Neural cell (in vitro differentiated cells): ENCODE measurements around the gene PRIMA1. TPM values are rescaled to one million over a fixed set of nuclear protein-coding genes. Genes with fewer than 3 reads are reported as not detected.

Source experiments
- H2AFZ ChIP-seq: fragments of 200-600, 300-800 bp; sonication (generic), shearing (Covaris generic); 2 replicates; pipeline ENCODE4 v1.6.0; 2014; ENCODE audit warnings: low read depth, mild to moderate bottlenecking, antibody characterized with exemption, low read length, moderate library complexity
- H3F3A ChIP-seq: fragments of 200-600 bp; shearing (Covaris generic); 2 replicates; pipeline ENCODE4 v1.6.1; 2016; ENCODE audit warnings: mild to moderate bottlenecking, moderate library complexity, mixed read lengths, antibody characterized with exemption, low read length; ENCODE audit not compliant: insufficient read depth, poor library complexity, severe bottlenecking
- H3K27ac ChIP-seq: fragments of 200-600, 300-800 bp; sonication (generic), shearing (Covaris generic); 2 replicates; pipeline ENCODE4 v1.5.1; 2014; ENCODE audit warnings: mild to moderate bottlenecking, low read length, moderate library complexity
- H3K27me3 ChIP-seq: fragments of 300-800, 200-600 bp; sonication (generic), shearing (Covaris generic); 2 replicates; pipeline ENCODE4 v1.6.0; 2014; ENCODE audit warnings: mild to moderate bottlenecking, low read depth, low read length, moderate library complexity; ENCODE audit not compliant: insufficient read depth
- H3K36me3 ChIP-seq: fragments of 300-800, 200-600 bp; sonication (generic), shearing (Covaris generic); 2 replicates; pipeline ENCODE4 v1.5.1; 2014; ENCODE audit warnings: mild to moderate bottlenecking, antibody characterized with exemption, low read length, moderate library complexity; ENCODE audit not compliant: insufficient read depth
- H3K4me2 ChIP-seq: fragments of 300-800, 200-600 bp; sonication (generic), shearing (Covaris generic); 2 replicates; pipeline ENCODE4 v1.6.0; 2014; ENCODE audit warnings: mild to moderate bottlenecking, low read length
- H3K4me3 ChIP-seq: fragments of 300-800, 200-600 bp; sonication (generic), shearing (Covaris generic); 2 replicates; pipeline ENCODE4 v1.5.1; 2014; ENCODE audit warnings: mild to moderate bottlenecking, low read length, moderate library complexity
- H3K79me2 ChIP-seq: fragments of 200-600 bp; shearing (Covaris generic); replicated peaks from 2 replicates; pipeline ENCODE4 v1.6.0; 2014; ENCODE audit warnings: mild to moderate bottlenecking, low read length, moderate library complexity; ENCODE audit not compliant: insufficient read depth
- H3K9ac ChIP-seq: fragments of 300-800, 200-600 bp; sonication (generic), shearing (Covaris generic); 2 replicates; pipeline ENCODE4 v1.6.1; 2016; ENCODE audit warnings: mild to moderate bottlenecking, low read length, mixed read lengths
- H3K9me2 ChIP-seq: fragments of 200-600 bp; shearing (Covaris generic); 2 replicates; pipeline ENCODE4 v1.6.1; 2016; ENCODE audit warnings: mild to moderate bottlenecking, low read length, mixed read lengths; ENCODE audit not compliant: insufficient read depth
- H3K9me3 ChIP-seq: fragments of 200-600, 300-800 bp; sonication (generic), shearing (Covaris generic); 2 replicates; pipeline ENCODE4 v1.6.1; 2016; ENCODE audit warnings: mild to moderate bottlenecking, mixed run types, low read length, moderate library complexity, mixed read lengths
- H4K20me1 ChIP-seq: fragments of 200-600 bp; shearing (Covaris generic); 2 replicates; pipeline ENCODE4 v1.6.1; 2016; ENCODE audit warnings: mild to moderate bottlenecking, mixed run types; ENCODE audit not compliant: insufficient read depth
- EP300 ChIP-seq: fragments of 450-650 bp; conservative IDR thresholded peaks from 2 replicates; pipeline ENCODE4 v1.6.1; 2014; ENCODE audit warnings: antibody characterized with exemption, mild to moderate bottlenecking, moderate library complexity; ENCODE audit not compliant: poor library complexity, severe bottlenecking
- EZH2 ChIP-seq: fragments of 200-600, 300-800 bp; shearing (Covaris generic), sonication (generic); IDR thresholded peaks from 2 replicates; pipeline ENCODE4 v1.6.1; 2014; ENCODE audit warnings: antibody characterized with exemption, low read length, borderline replicate concordance, mild to moderate bottlenecking; ENCODE audit not compliant: insufficient read depth, poor library complexity, severe bottlenecking
- MXI1 ChIP-seq: fragments of 450-650 bp; conservative IDR thresholded peaks from 2 replicates; pipeline ENCODE4 v1.6.1; 2014; ENCODE audit warnings: antibody characterized with exemption, mild to moderate bottlenecking; ENCODE audit not compliant: poor library complexity, severe bottlenecking
- POLR2AphosphoS5 ChIP-seq: IDR thresholded peaks from 2 replicates; pipeline ENCODE4 v1.6.1; 2012
- RAD21 ChIP-seq: fragments of 450-650 bp; conservative IDR thresholded peaks from 2 replicates; pipeline ENCODE4 v1.6.1; 2014; ENCODE audit warnings: antibody characterized with exemption, mild to moderate bottlenecking, moderate library complexity
- SMC3 ChIP-seq: fragments of 450-650 bp; conservative IDR thresholded peaks from 2 replicates; pipeline ENCODE4 v1.6.1; 2014; ENCODE audit warnings: antibody characterized with exemption, mild to moderate bottlenecking, moderate library complexity; ENCODE audit not compliant: poor library complexity
- TAF1 ChIP-seq: IDR thresholded peaks from 2 replicates; pipeline ENCODE4 v1.6.1; 2012; ENCODE audit warnings: low read depth
- polyA plus RNA-seq: library from polyadenylated mRNA; depleted of rRNA; stranded (reverse); fragments of >200 nt; gene quantifications from 2 replicates; pipeline ENCODE4 v1.2.3, GENCODE V29; 2014
- TF ChIP-seq, protein P1 (sequence below): IDR thresholded peaks from 2 replicates; pipeline ENCODE4 v1.6.1; 2012; ENCODE audit warnings: borderline replicate concordance
- TF ChIP-seq, protein P2 (sequence below): fragments of 450-650 bp; IDR thresholded peaks from 2 replicates; pipeline ENCODE4 v1.5.1; 2014; ENCODE audit warnings: antibody characterized with exemption, mild to moderate bottlenecking, moderate library complexity; ENCODE audit not compliant: poor library complexity, severe bottlenecking

Gene PRIMA1
- polyA plus RNA-seq, 1 donor from 2014 or later, result not detected

DNA sequence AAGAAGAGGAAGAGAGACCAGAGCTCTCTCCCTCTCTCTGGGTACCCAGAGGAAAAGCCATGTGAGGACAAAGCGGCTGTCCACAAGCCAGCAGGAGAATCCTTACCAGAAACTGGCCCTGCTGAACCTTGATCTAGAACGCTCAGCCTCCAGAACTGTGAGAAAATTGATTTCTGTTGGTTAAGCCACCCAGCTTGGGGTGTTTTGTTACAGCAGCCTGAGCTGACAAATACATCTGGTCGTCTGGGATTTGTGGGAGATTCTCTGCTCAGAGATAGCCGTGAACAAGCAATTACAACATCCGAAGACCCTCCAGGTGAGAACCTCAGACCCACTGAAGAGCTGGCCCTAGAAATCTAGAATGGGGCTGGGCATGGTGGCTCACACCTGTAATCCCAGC is 6.5 kb upstream of the PRIMA1 start:
- Histone ChIP-seq H3K79me2 (no peaks in the 10 kb centered on the region), H2AFZ (no peak overlapping the region), H3K9me2 (no peaks in the 10 kb centered on the region), H4K20me1 (no peaks in the 10 kb centered on the region), H3K9ac (no peak overlapping the region), H3F3A (no peaks in the 10 kb centered on the region), H3K9me3 (no peaks in the 10 kb centered on the region), H3K4me3 (no peak overlapping the region), H3K27ac (no peak overlapping the region), H3K36me3 (no peaks in the 10 kb centered on the region), H3K27me3 (peaks cover 8% of the 10 kb centered on the region), H3K4me2 (no peak overlapping the region)
- TF ChIP-seq MXI1, result no peak
- TF ChIP-seq POLR2AphosphoS5, result no peak
- TF ChIP-seq, protein P1, sequence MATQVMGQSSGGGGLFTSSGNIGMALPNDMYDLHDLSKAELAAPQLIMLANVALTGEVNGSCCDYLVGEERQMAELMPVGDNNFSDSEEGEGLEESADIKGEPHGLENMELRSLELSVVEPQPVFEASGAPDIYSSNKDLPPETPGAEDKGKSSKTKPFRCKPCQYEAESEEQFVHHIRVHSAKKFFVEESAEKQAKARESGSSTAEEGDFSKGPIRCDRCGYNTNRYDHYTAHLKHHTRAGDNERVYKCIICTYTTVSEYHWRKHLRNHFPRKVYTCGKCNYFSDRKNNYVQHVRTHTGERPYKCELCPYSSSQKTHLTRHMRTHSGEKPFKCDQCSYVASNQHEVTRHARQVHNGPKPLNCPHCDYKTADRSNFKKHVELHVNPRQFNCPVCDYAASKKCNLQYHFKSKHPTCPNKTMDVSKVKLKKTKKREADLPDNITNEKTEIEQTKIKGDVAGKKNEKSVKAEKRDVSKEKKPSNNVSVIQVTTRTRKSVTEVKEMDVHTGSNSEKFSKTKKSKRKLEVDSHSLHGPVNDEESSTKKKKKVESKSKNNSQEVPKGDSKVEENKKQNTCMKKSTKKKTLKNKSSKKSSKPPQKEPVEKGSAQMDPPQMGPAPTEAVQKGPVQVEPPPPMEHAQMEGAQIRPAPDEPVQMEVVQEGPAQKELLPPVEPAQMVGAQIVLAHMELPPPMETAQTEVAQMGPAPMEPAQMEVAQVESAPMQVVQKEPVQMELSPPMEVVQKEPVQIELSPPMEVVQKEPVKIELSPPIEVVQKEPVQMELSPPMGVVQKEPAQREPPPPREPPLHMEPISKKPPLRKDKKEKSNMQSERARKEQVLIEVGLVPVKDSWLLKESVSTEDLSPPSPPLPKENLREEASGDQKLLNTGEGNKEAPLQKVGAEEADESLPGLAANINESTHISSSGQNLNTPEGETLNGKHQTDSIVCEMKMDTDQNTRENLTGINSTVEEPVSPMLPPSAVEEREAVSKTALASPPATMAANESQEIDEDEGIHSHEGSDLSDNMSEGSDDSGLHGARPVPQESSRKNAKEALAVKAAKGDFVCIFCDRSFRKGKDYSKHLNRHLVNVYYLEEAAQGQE, result no peak
- TF ChIP-seq EP300, result no peak
- TF ChIP-seq TAF1, result no peak
- no peak for TF ChIP-seq RAD21
- no peak for TF ChIP-seq EZH2
- no peak for TF ChIP-seq SMC3
- TF ChIP-seq, protein P2, sequence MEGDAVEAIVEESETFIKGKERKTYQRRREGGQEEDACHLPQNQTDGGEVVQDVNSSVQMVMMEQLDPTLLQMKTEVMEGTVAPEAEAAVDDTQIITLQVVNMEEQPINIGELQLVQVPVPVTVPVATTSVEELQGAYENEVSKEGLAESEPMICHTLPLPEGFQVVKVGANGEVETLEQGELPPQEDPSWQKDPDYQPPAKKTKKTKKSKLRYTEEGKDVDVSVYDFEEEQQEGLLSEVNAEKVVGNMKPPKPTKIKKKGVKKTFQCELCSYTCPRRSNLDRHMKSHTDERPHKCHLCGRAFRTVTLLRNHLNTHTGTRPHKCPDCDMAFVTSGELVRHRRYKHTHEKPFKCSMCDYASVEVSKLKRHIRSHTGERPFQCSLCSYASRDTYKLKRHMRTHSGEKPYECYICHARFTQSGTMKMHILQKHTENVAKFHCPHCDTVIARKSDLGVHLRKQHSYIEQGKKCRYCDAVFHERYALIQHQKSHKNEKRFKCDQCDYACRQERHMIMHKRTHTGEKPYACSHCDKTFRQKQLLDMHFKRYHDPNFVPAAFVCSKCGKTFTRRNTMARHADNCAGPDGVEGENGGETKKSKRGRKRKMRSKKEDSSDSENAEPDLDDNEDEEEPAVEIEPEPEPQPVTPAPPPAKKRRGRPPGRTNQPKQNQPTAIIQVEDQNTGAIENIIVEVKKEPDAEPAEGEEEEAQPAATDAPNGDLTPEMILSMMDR, result no peak

DNA sequence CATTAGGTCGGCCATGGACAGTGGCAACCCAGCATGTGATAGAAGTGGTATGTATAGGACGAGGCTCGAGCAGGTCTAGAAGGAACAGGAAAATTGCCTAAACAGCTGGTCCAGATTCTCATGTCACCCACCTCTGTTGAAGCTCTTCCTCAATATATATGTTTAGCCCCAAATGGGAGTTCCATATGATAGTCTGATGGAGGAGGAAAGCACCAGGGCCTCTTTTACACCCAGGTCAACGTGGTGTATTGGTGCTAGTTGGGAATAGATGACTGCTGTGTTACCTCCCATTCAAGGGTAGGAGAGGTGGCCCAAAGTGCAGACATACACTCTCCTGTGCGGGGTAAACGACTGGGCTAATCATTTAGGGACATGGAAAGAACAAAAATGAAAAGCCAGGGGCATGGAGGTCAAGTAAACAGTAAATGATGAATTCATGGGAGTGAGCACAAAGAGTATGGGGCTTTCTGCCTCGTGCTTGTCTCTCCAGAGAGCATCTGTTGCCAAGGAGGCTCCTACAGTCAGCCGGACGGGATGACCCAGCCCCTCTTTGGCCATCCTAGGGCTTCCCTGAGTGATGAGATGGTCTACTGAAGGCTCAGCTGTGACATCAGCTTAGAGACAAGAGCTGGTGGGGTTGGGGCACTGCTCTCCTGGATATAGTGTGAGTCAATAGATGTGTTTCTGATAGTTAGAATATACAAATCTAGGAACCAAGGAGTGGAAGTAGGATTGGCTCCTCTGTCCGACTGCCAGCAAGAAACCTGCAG is 5.5 kb upstream of the PRIMA1 start:
- Histone ChIP-seq H3K27me3 (peaks cover 18% of the 10 kb centered on the region), H3K9me3 (no peaks in the 10 kb centered on the region)
- TF ChIP-seq POLR2AphosphoS5 (no peak), EZH2 (no peak), RAD21 (no peak), SMC3 (no peak), EP300 (no peak), TAF1 (no peak), MXI1 (no peak)
- TF ChIP-seq, protein P1, result no peak
- TF ChIP-seq, protein P2, result no peak

More for the DNA sequence above, 5.5 kb upstream of the PRIMA1 start:
- Histone ChIP-seq H3K4me2 (no peak overlapping the region), H3K27ac (no peak overlapping the region), H2AFZ (no peak overlapping the region), H3K79me2 (no peaks in the 10 kb centered on the region), H4K20me1 (no peaks in the 10 kb centered on the region), H3K9me2 (no peaks in the 10 kb centered on the region), H3F3A (no peaks in the 10 kb centered on the region), H3K4me3 (no peak overlapping the region), H3K36me3 (no peaks in the 10 kb centered on the region), H3K9ac (no peak overlapping the region)
